Astrocyte (in vitro differentiated cells and primary cell): ENCODE measurements around the gene TAGLN2.

ENCODE experiments used
- CTCF ChIP-seq: IDR thresholded peaks from 2 replicates; pipeline ENCODE4 v1.5.1; 2011; ENCODE audit warnings: low read depth, mild to moderate bottlenecking, inconsistent platforms, low read length, moderate library complexity; ENCODE audit not compliant: insufficient read depth
- EZH2 ChIP-seq: IDR thresholded peaks from 2 replicates; pipeline ENCODE4 v1.6.1; 2012; ENCODE audit warnings: mild to moderate bottlenecking, low read length, inconsistent platforms; ENCODE audit not compliant: insufficient read depth

- TF ChIP-seq CTCF (no peak), EZH2 (no peak)
Observed at GRCh38 chr1:159951016-159951415, 25.7 kb upstream of the TAGLN2 start.
